ENCODE measurements around the gene TAOK3. TPM values are rescaled to one million over a fixed set of nuclear protein-coding genes. Genes with fewer than 3 reads are reported as not detected.
"Not testable (repeated sequence)": the region's sequence is repeated elsewhere in the genome, so short reads cannot be mapped to it uniquely, and the experiment has no call there.

The TAOK3 gene
- 25.8 and 37.8 TPM in 2 replicates for total RNA-seq (2012; rRNA removed)

GRCh38 chr12:118372541-118373495 lies at the start of gene TAOK3:
Gene TAOK3, minus strand, starts transcription at chr12:118372907. Its CDS starts 117,340 bp downstream, at chr12:118255567.
- Histone ChIP-seq H3K4me1 (ENCODE audit: control insufficient read depth, insufficient read depth, low read length) (peaks cover 17% of the 10 kb centered on the region), H3K4me3 (ENCODE audit: low read length) (peak within 1 kb of the TSS; percentile 95), H3K27me3 (ENCODE audit: control insufficient read depth, insufficient read depth, low read length) (no peaks in the 10 kb centered on the region), H3K9me3 (replicated peaks; ENCODE audit: low read length) (no peaks in the 10 kb centered on the region), H3K4me2 (ENCODE audit: low read length) (peak within 1 kb of the TSS; percentile 97), H3K36me3 (ENCODE audit: insufficient read depth, low read length) (no peaks in the 10 kb centered on the region), H3K9ac (ENCODE audit: low read depth, low read length) (peak within 1 kb of the TSS; percentile 92)

GRCh38 chr12:118420673-118421072 lies 48.0 kb upstream of the TAOK3 start:
- H3K9ac ChIP-seq (ENCODE audit: low read depth, low read length): no peak overlapping the region
- H3K4me1 ChIP-seq (ENCODE audit: control insufficient read depth, insufficient read depth, low read length): peaks cover 10% of the 10 kb centered on the region
- no peaks in the 10 kb centered on the region for H3K9me3 ChIP-seq (replicated peaks; ENCODE audit: low read length)
- H3K36me3 ChIP-seq (ENCODE audit: insufficient read depth, low read length): peaks cover 13% of the 10 kb centered on the region
- no peak overlapping the region for H3K4me3 ChIP-seq (ENCODE audit: low read length)
- no peaks in the 10 kb centered on the region for H3K27me3 ChIP-seq (ENCODE audit: control insufficient read depth, insufficient read depth, low read length)
- no peak overlapping the region for H3K4me2 ChIP-seq (ENCODE audit: low read length)

GRCh38 chr12:118418385-118419057 lies 45.8 kb upstream of the TAOK3 start:
- Histone ChIP-seq H3K4me2 (ENCODE audit: low read length) (no peak overlapping the region), H3K4me3 (ENCODE audit: low read length) (no peak overlapping the region), H3K9ac (ENCODE audit: low read depth, low read length) (no peak overlapping the region), H3K36me3 (ENCODE audit: insufficient read depth, low read length) (peaks cover 34% of the 10 kb centered on the region), H3K4me1 (ENCODE audit: control insufficient read depth, insufficient read depth, low read length) (peaks cover 10% of the 10 kb centered on the region), H3K9me3 (replicated peaks; ENCODE audit: low read length) (no peaks in the 10 kb centered on the region), H3K27me3 (ENCODE audit: control insufficient read depth, insufficient read depth, low read length) (no peaks in the 10 kb centered on the region)

DNA sequence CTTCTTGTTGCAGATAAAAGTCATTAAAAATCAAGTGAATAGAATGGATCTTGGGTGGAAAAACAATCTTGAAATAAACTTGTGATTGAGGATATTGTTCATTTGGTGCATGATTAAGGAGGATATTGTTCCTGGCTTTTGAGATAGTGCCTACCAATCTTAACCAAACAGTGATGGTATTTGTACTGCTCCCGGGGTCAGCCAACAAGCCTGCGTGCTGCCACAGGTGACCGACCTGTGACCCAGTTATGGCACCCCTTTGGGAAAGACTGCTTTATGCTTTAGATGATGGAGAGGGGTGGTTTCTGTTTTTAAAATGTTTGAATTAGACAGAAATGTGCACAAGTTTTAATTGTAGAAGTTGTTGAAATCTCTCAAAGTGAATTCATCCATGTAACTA lies 45.2 kb upstream of the TAOK3 start:
- Histone ChIP-seq H3K9ac (ENCODE audit: low read depth, low read length) (no peak overlapping the region), H3K4me1 (ENCODE audit: control insufficient read depth, insufficient read depth, low read length) (peaks cover 10% of the 10 kb centered on the region), H3K4me3 (ENCODE audit: low read length) (no peak overlapping the region), H3K4me2 (ENCODE audit: low read length) (no peak overlapping the region), H3K27me3 (ENCODE audit: control insufficient read depth, insufficient read depth, low read length) (no peaks in the 10 kb centered on the region), H3K36me3 (ENCODE audit: insufficient read depth, low read length) (peaks cover 37% of the 10 kb centered on the region), H3K9me3 (replicated peaks; ENCODE audit: low read length) (no peaks in the 10 kb centered on the region)

DNA sequence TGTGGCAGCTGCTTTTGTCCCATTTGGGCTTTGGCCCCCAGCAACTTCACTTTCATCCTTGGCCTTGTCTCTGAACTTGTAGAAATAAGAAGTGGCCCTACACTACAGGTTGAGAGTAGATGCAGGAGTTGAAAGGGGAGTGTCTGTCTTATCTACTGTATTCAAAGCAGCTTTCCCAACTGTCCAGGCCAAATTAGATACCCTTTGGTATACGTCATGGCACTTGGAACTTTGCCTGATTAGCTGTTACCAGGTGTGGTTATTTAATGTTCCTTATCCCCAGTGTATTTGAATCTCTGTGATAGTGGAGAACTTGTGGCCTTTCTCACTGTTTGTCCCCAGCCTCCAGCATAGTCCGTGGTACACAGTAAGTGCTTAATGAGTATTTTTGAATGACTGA lies 37.1 kb upstream of the TAOK3 start:
- no peak overlapping the region for H3K4me2 ChIP-seq (ENCODE audit: low read length)
- no peak overlapping the region for H3K4me3 ChIP-seq (ENCODE audit: low read length)
- H3K27me3 ChIP-seq (ENCODE audit: control insufficient read depth, insufficient read depth, low read length): no peaks in the 10 kb centered on the region
- H3K9ac ChIP-seq (ENCODE audit: low read depth, low read length): no peak overlapping the region
- H3K36me3 ChIP-seq (ENCODE audit: insufficient read depth, low read length): peaks cover 61% of the 10 kb centered on the region
- no peaks in the 10 kb centered on the region for H3K9me3 ChIP-seq (replicated peaks; ENCODE audit: low read length)
- H3K4me1 ChIP-seq (ENCODE audit: control insufficient read depth, insufficient read depth, low read length): no peaks in the 10 kb centered on the region

DNA sequence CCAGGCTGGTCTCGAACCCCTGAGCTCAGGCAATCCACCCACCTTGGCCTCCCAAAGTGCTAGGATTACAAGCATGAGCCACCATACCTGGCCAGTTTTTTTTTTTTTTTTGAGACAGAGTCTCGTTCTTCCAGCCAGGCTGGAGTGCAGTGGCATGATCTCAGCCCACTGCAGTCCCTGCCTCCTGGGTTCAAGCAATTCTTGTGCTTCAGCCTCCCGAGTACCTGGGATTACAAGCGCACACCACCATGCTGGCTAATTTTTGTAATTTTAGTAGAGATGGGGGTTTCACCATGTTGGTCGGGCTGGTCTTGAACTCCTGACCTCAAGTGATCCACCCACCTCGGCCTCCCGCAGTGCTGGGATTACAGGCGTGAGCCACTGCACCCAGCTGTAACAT lies 35.5 kb upstream of the TAOK3 start:
- H3K9me3 ChIP-seq (replicated peaks; ENCODE audit: low read length); H3K4me1 ChIP-seq (ENCODE audit: control insufficient read depth, insufficient read depth, low read length); H3K9ac ChIP-seq (ENCODE audit: low read depth, low read length); H3K4me3 ChIP-seq (ENCODE audit: low read length); H3K4me2 ChIP-seq (ENCODE audit: low read length); H3K27me3 ChIP-seq (ENCODE audit: control insufficient read depth, insufficient read depth, low read length): not testable (repeated sequence)
- H3K36me3 ChIP-seq (ENCODE audit: insufficient read depth, low read length): peaks cover 50% of the 10 kb centered on the region

GRCh38 chr12:118404876-118405521 lies 32.3 kb upstream of the TAOK3 start:
- Histone ChIP-seq H3K4me2 (ENCODE audit: low read length) (no peak overlapping the region), H3K36me3 (ENCODE audit: insufficient read depth, low read length) (peaks cover 55% of the 10 kb centered on the region), H3K9ac (ENCODE audit: low read depth, low read length) (no peak overlapping the region), H3K9me3 (replicated peaks; ENCODE audit: low read length) (no peaks in the 10 kb centered on the region), H3K4me3 (ENCODE audit: low read length) (no peak overlapping the region), H3K27me3 (ENCODE audit: control insufficient read depth, insufficient read depth, low read length) (no peaks in the 10 kb centered on the region), H3K4me1 (ENCODE audit: control insufficient read depth, insufficient read depth, low read length) (no peaks in the 10 kb centered on the region)

GRCh38 chr12:118402251-118402650 lies 29.5 kb upstream of the TAOK3 start:
- Histone ChIP-seq H3K27me3 (ENCODE audit: control insufficient read depth, insufficient read depth, low read length) (no peaks in the 10 kb centered on the region), H3K9me3 (replicated peaks; ENCODE audit: low read length) (no peaks in the 10 kb centered on the region), H3K4me2 (ENCODE audit: low read length) (no peak overlapping the region), H3K4me3 (ENCODE audit: low read length) (no peak overlapping the region), H3K4me1 (ENCODE audit: control insufficient read depth, insufficient read depth, low read length) (peaks cover 3% of the 10 kb centered on the region), H3K9ac (ENCODE audit: low read depth, low read length) (peak overlapping the region; percentile 53), H3K36me3 (ENCODE audit: insufficient read depth, low read length) (peaks cover 66% of the 10 kb centered on the region)

DNA sequence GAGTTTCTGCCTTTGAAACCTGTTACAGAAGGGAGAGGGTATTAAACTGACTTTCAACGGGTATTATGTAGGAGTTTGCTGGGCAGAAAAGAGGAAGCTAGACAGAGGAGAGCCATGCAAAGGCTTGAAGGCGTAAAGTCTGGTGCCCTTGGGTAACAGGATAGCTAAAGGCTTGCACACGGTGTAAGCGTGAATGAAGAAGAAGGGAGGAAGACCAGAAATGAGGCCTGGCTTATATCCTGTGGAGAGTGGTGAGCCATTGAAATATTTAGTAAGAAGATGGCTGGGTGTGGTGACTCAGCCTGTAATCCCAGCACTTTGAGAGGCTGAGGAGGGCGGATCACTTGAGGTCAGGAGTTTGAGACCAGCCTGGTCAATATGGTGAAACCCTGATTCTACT lies 26.2 kb upstream of the TAOK3 start:
- H3K4me2 ChIP-seq (ENCODE audit: low read length): no peak overlapping the region
- no peak overlapping the region for H3K9ac ChIP-seq (ENCODE audit: low read depth, low read length)
- H3K36me3 ChIP-seq (ENCODE audit: insufficient read depth, low read length): peaks cover 69% of the 10 kb centered on the region
- H3K27me3 ChIP-seq (ENCODE audit: control insufficient read depth, insufficient read depth, low read length): no peaks in the 10 kb centered on the region
- H3K4me3 ChIP-seq (ENCODE audit: low read length): no peak overlapping the region
- H3K4me1 ChIP-seq (ENCODE audit: control insufficient read depth, insufficient read depth, low read length): peaks cover 3% of the 10 kb centered on the region
- H3K9me3 ChIP-seq (replicated peaks; ENCODE audit: low read length): no peaks in the 10 kb centered on the region

GRCh38 chr12:118398524-118398923 lies 25.8 kb upstream of the TAOK3 start:
- Histone ChIP-seq H3K27me3 (ENCODE audit: control insufficient read depth, insufficient read depth, low read length) (no peaks in the 10 kb centered on the region), H3K4me1 (ENCODE audit: control insufficient read depth, insufficient read depth, low read length) (peaks cover 3% of the 10 kb centered on the region), H3K4me3 (ENCODE audit: low read length) (no peak overlapping the region), H3K36me3 (ENCODE audit: insufficient read depth, low read length) (peaks cover 68% of the 10 kb centered on the region), H3K9ac (ENCODE audit: low read depth, low read length) (no peak overlapping the region), H3K4me2 (ENCODE audit: low read length) (no peak overlapping the region), H3K9me3 (replicated peaks; ENCODE audit: low read length) (no peaks in the 10 kb centered on the region)

DNA sequence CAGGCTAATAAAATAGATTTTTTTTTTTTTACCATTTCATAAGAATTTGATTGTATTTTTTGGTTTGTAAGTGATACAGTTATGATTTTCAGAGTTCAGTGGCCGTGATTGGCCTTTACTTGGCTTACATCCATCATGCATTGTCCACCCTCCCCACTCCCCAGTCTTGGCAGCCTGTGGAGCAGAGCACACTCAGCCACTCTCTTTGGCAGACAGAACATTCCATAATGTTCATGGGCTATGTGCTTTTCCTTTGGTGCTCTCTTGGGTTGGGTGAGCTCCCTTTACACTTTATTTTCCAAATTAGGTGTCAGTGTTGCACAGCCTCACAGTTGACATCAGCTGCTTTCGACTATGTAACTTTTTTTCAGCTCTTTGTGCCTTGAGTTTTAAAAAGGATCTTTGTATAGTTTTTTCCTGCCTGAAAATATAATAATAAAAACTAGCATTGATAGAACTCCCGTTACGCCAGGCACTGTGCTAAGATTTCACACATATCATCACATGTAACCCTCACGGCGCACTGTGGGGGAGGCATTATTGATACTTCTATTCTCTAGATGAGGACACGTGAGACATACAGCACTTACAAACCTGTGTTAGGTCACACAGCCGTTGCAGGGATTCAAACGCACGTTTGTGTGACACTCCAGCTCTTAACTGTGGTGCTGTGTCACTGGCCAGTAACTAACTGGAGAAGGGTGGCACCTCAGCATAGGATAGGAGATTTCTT lies 25.2 kb upstream of the TAOK3 start:
- H3K36me3 ChIP-seq (ENCODE audit: insufficient read depth, low read length): peaks cover 63% of the 10 kb centered on the region
- no peaks in the 10 kb centered on the region for H3K27me3 ChIP-seq (ENCODE audit: control insufficient read depth, insufficient read depth, low read length)

More for the DNA sequence above, 25.2 kb upstream of the TAOK3 start:
- no peak overlapping the region for H3K9ac ChIP-seq (ENCODE audit: low read depth, low read length)
- no peak overlapping the region for H3K4me3 ChIP-seq (ENCODE audit: low read length)
- no peak overlapping the region for H3K4me2 ChIP-seq (ENCODE audit: low read length)
- no peaks in the 10 kb centered on the region for H3K9me3 ChIP-seq (replicated peaks; ENCODE audit: low read length)
- H3K4me1 ChIP-seq (ENCODE audit: control insufficient read depth, insufficient read depth, low read length): peaks cover 3% of the 10 kb centered on the region
